IMR-90 (cell line): ENCODE data around the gene C16orf89. TPM values are rescaled to one million over a fixed set of nuclear protein-coding genes. Genes with fewer than 3 reads are reported as not detected.
A peak's percentile ranks its signal among the peaks of the same experiment; 100 is the strongest.

Experiments used
- ATAC-seq: fragments of 200-7000 bp; cut with Tn5 transposase; 2 replicates; pipeline ENCODE4 v1.9.1; 2020; ENCODE audit warnings: low read depth, mild to moderate bottlenecking, moderate library complexity
- BruUV-seq: library from RNA; stranded (reverse); fragments of 400-500 nt; replicated peaks from 2 replicates; lab custom pipeline; 2021; lab: Mats Ljungman, UMichigan
- CTCF ChIA-PET: fragments of 300-600 bp; formaldehyde crosslinking; extraction: SDS; loops from one replicate; lab custom pipeline; 2021; ENCODE audit warnings: antibody characterized with exemption; lab: Yijun Ruan, JAX
- POLR2A ChIA-PET: fragments of 300-600 bp; sonication (Branson Sonifier 250); formaldehyde crosslinking; loops from one replicate; lab custom pipeline; 2022; ENCODE audit warnings: antibody characterized with exemption; ENCODE audit not compliant: unreplicated experiment; lab: Charles Lee
- DNase-seq: peaks from one replicate; pipeline ENCODE4 v3.0.0; 2013
- H2AFZ ChIP-seq: replicated peaks from 2 replicates; pipeline ENCODE3; 2013; ENCODE audit warnings: low read length, mild to moderate bottlenecking; ENCODE audit not compliant: poor library complexity
- H2AK5ac ChIP-seq: 2 replicates; pipeline ENCODE4 v1.6.1; 2013; ENCODE audit warnings: low read depth, low read length, inconsistent platforms
- H2AK9ac ChIP-seq: replicated peaks from 2 replicates; pipeline ENCODE3; 2013; ENCODE audit warnings: mild to moderate bottlenecking, low read depth, low read length, moderate library complexity; ENCODE audit not compliant: poor library complexity
- H2BK120ac ChIP-seq: 2 replicates; pipeline ENCODE4 v1.6.1; 2013; ENCODE audit warnings: low read depth, low read length, inconsistent platforms
- H2BK15ac ChIP-seq: 3 replicates; pipeline ENCODE4 v1.6.1; 2013; ENCODE audit warnings: low read depth, low read length, inconsistent platforms
- H2BK20ac ChIP-seq: 2 replicates; pipeline ENCODE4 v1.6.1; 2013; ENCODE audit warnings: low read depth, mild to moderate bottlenecking, inconsistent platforms, low read length, moderate library complexity
- H2BK5ac ChIP-seq: 2 replicates; pipeline ENCODE4 v1.6.1; 2013; ENCODE audit warnings: mild to moderate bottlenecking, low read depth, low read length, inconsistent platforms; ENCODE audit not compliant: poor library complexity, severe bottlenecking
- H3K14ac ChIP-seq: replicated peaks from 2 replicates; pipeline ENCODE4 v1.6.1; 2013; ENCODE audit warnings: low read depth, low read length, inconsistent platforms
- H3K18ac ChIP-seq: 2 replicates; pipeline ENCODE4 v1.6.1; 2013; ENCODE audit warnings: low read depth, low read length, control low read depth
- H3K23ac ChIP-seq: 2 replicates; pipeline ENCODE4 v1.6.1; 2013; ENCODE audit warnings: low read depth, low read length, inconsistent platforms
- H3K27ac ChIP-seq: 2 replicates; pipeline ENCODE4 v1.5.1; 2013; ENCODE audit warnings: mild to moderate bottlenecking, control low read depth, low read length; ENCODE audit not compliant: insufficient read depth
- H3K27me3 ChIP-seq: 2 replicates; pipeline ENCODE4 v1.6.1; 2013; ENCODE audit warnings: low read length; ENCODE audit not compliant: control insufficient read depth, insufficient read depth
- H3K36me3 ChIP-seq: 2 replicates; pipeline ENCODE4 v1.6.1; 2013; ENCODE audit warnings: low read length, mixed read lengths; ENCODE audit not compliant: control insufficient read depth, insufficient read depth
- H3K4ac ChIP-seq: 2 replicates; pipeline ENCODE4 v1.6.1; 2013; ENCODE audit warnings: low read depth, low read length, inconsistent platforms
- H3K4me1 ChIP-seq: 2 replicates; pipeline ENCODE4 v1.6.1; 2013; ENCODE audit warnings: low read length, mixed read lengths; ENCODE audit not compliant: control insufficient read depth, insufficient read depth
- H3K4me2 ChIP-seq: 2 replicates; pipeline ENCODE4 v1.6.1; 2013; ENCODE audit warnings: low read depth, mild to moderate bottlenecking, control low read depth, low read length, moderate library complexity
- H3K4me3 ChIP-seq: 2 replicates; pipeline ENCODE4 v1.5.1; 2013; ENCODE audit warnings: low read depth, mild to moderate bottlenecking, control low read depth, low read length, moderate library complexity; ENCODE audit not compliant: insufficient read depth
- H3K56ac ChIP-seq: 2 replicates; pipeline ENCODE4 v1.6.1; 2013; ENCODE audit warnings: low read length, inconsistent platforms; ENCODE audit not compliant: insufficient read depth; ENCODE audit errors: extremely low read depth
- H3K79me1 ChIP-seq, 2 experiments: 2 replicates each; pipeline ENCODE4 v1.6.1; 2013; ENCODE audit warnings: low read length in 2 of 2, inconsistent platforms in 1 of 2, low read depth in 1 of 2
- H3K9ac ChIP-seq: 2 replicates; pipeline ENCODE4 v1.6.1; 2013; ENCODE audit warnings: low read depth, low read length, control low read depth
- H3K9me1 ChIP-seq: 2 replicates; pipeline ENCODE4 v1.6.1; 2013; ENCODE audit warnings: low read length, inconsistent platforms; ENCODE audit not compliant: insufficient read depth
- H3K9me3 ChIP-seq: 2 replicates; pipeline ENCODE4 v1.6.1; 2013; ENCODE audit warnings: low read length; ENCODE audit not compliant: control insufficient read depth, insufficient read depth
- H4K20me1 ChIP-seq: 2 replicates; pipeline ENCODE4 v1.6.1; 2013; ENCODE audit warnings: low read length, inconsistent platforms; ENCODE audit not compliant: insufficient read depth
- H4K5ac ChIP-seq: 2 replicates; pipeline ENCODE4 v1.6.1; 2013; ENCODE audit warnings: mild to moderate bottlenecking, low read depth, low read length, control low read depth
- H4K8ac ChIP-seq, 2 experiments: 2 replicates each; pipeline ENCODE4 v1.6.1; 2013; ENCODE audit warnings: low read depth in 2 of 2, low read length in 2 of 2, control low read depth in 1 of 2, inconsistent platforms in 1 of 2
- H4K91ac ChIP-seq: 2 replicates; pipeline ENCODE4 v1.6.1; 2013; ENCODE audit warnings: low read depth, low read length, inconsistent platforms; ENCODE audit not compliant: insufficient read depth
- CEBPB ChIP-seq: IDR thresholded peaks from 2 replicates; pipeline ENCODE4 v1.6.1; 2012; ENCODE audit warnings: low read depth, low read length, improper control_type of control experiment
- POLR2A ChIP-seq: IDR thresholded peaks from 2 replicates; pipeline ENCODE4 v1.6.1; 2012; ENCODE audit warnings: mild to moderate bottlenecking, low read depth, low read length
- RCOR1 ChIP-seq: IDR thresholded peaks from 2 replicates; pipeline ENCODE4 v1.6.1; 2012; ENCODE audit warnings: mild to moderate bottlenecking, low read length, improper control_type of control experiment; ENCODE audit not compliant: insufficient replicate concordance
- WGBS, 2 experiments: methylation state at CpG; one replicate each; pipeline versions ENCODE4 v1.1.5 to v1.1.7; 2013; ENCODE audit warnings: missing lambda C conversion rate in 2 of 2; ENCODE audit not compliant: insufficient read length in 1 of 2; ENCODE audit errors: extremely low coverage in 2 of 2; 5-methylcytosine and 5-hydroxymethylcytosine counted together
- dilution Hi-C: fragments of 300-500 bp; cut with HindIII; formaldehyde crosslinking; loops from one replicate; pipeline ENCODE4 v1.14.3; 2018; ENCODE audit warnings: low sequenced_read_pairs; ENCODE audit not compliant: unreplicated experiment
- in situ Hi-C: fragments of 300-500 bp; cut with MboI; formaldehyde crosslinking; loops from 3 replicates; pipeline ENCODE4 v1.14.3; 2019; ENCODE audit warnings: low sequenced_read_pairs, inconsistent platforms, mixed read lengths
- intact Hi-C: fragments of 100-400 bp; cut with micrococcal nuclease; formaldehyde crosslinking; loops from 2 replicates; pipeline ENCODE4 v1.10.0; 2022
- polyA plus RNA-seq, 3 experiments: library from polyadenylated mRNA; depleted of rRNA; stranded (reverse); fragments of >200 nt; gene quantifications; 2 replicates each; pipeline ENCODE4 v1.2.3, GENCODE V29; 2012; ENCODE audit warnings: low replicate concordance in 1 of 3
- total RNA-seq: library from RNA; depleted of rRNA; stranded (reverse); fragments of >200 nt; gene quantifications from 2 replicates; pipeline ENCODE4 v1.2.3, GENCODE V29; 2012
- TF ChIP-seq, protein P1 (sequence below): fragments of 150-350 bp; IDR thresholded peaks from 2 replicates; pipeline ENCODE4 v1.6.1; 2017; ENCODE audit warnings: mild to moderate bottlenecking, antibody characterized with exemption, low read length, low read depth

The C16orf89 gene
- total and polyA plus RNA-seq, 2 of the 4 experiments (the other 2 are of a cell fraction): 0.17 to 0.18 TPM

- no peak overlapping the region for H3K14ac ChIP-seq
- intact Hi-C loops (no loop called here), in situ Hi-C loops (no loop called here), dilution Hi-C loops (no loop called here)
- ATAC-seq (peak; percentile 67), DNase-seq (no peak)
- WGBS, 2 experiments: 17% methylated on average over 2 of the region's 8 CpGs; no CpG with 5 or more reads in 1 of the 2 experiments
- H3K27ac ChIP-seq: no peak overlapping the region
- no peak overlapping the region for H3K9ac ChIP-seq
- no peak overlapping the region; the same call in 1 of the 2 replicates for H4K5ac ChIP-seq
- peaks cover 3% of the 10 kb centered on the region; the same call in 1 of the 2 replicates for H3K9me1 ChIP-seq
- H3K18ac ChIP-seq: no peak overlapping the region; the same call in 1 of the 2 replicates
- ChIA-PET POLR2A (no interaction called here), CTCF (no interaction called here)
- no peak overlapping the region for H3K23ac ChIP-seq
- H2AFZ ChIP-seq: peak overlapping the region; percentile 39
- peaks cover 20% of the 10 kb centered on the region for H3K27me3 ChIP-seq
- H2BK20ac ChIP-seq: no peak overlapping the region
- no peaks in the 10 kb centered on the region for H3K9me3 ChIP-seq
- H2BK120ac ChIP-seq: no peak overlapping the region
- H2BK5ac ChIP-seq: no peak overlapping the region
- H4K91ac ChIP-seq: no peak overlapping the region
- no TSS peak for BruUV-seq
- no peak overlapping the region for H2AK5ac ChIP-seq
- no peaks in the 10 kb centered on the region for H3K36me3 ChIP-seq
- H3K79me1 ChIP-seq: no peaks in the 10 kb centered on the region
- no peak overlapping the region; a peak in 1 of 4 replicates for H4K8ac ChIP-seq
- no peak overlapping the region for H3K4me3 ChIP-seq
- H3K56ac ChIP-seq: no peak overlapping the region
- peaks cover 6% of the 10 kb centered on the region; the same call in 1 of the 2 replicates for H3K4me1 ChIP-seq
- no peaks in the 10 kb centered on the region for H4K20me1 ChIP-seq
- no peak overlapping the region for H3K4ac ChIP-seq
- peak overlapping the region; percentile 60; the same call in 1 of the 2 replicates for H3K4me2 ChIP-seq
- no peak overlapping the region for H2BK15ac ChIP-seq
- no peak overlapping the region for H2AK9ac ChIP-seq
- TF ChIP-seq RCOR1 (no peak), CEBPB (peak; percentile 86), POLR2A (no peak)
- TF ChIP-seq, protein P1, sequence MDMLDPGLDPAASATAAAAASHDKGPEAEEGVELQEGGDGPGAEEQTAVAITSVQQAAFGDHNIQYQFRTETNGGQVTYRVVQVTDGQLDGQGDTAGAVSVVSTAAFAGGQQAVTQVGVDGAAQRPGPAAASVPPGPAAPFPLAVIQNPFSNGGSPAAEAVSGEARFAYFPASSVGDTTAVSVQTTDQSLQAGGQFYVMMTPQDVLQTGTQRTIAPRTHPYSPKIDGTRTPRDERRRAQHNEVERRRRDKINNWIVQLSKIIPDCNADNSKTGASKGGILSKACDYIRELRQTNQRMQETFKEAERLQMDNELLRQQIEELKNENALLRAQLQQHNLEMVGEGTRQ: no peak
These were observed 430 bp downstream of the C16orf89 start for GRCh38 chr16:5065326-5065725.
